ENCODE measurements around the gene PEAK1.

The PEAK1 gene

DNA sequence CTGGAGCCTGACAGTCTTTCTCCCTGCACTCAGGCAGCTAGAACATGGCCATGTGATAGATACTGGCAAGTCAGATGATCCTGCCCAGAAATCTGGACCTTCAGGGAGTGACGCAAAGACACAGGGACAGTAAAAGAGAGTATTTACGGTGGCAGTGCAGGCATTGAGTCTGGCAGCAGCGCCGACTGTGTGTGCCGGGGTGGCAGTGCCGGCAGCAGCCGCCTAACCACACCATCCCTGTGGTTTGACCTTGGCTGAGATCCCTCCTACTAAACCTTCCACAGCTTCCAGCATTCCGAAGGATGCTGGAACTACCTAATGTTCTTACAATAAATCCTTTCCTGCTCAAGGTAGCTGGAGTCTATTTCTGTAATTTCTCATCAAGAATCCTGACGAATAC, 344.4 kb downstream of the PEAK1 start:
- peaks cover 11% of the 10 kb centered on the region for H3K27me3 Mint-ChIP-seq (ENCODE audit: low read depth, poor library complexity)
- H3K4me1 Mint-ChIP-seq: peaks cover 21% of the 10 kb centered on the region
- H3K36me3 Mint-ChIP-seq (ENCODE audit: low read depth): peaks cover 4% of the 10 kb centered on the region
- no peak overlapping the region for H3K4me3 Mint-ChIP-seq
- no peak overlapping the region for H3K27ac Mint-ChIP-seq
- TF ChIP-seq, protein P1, sequence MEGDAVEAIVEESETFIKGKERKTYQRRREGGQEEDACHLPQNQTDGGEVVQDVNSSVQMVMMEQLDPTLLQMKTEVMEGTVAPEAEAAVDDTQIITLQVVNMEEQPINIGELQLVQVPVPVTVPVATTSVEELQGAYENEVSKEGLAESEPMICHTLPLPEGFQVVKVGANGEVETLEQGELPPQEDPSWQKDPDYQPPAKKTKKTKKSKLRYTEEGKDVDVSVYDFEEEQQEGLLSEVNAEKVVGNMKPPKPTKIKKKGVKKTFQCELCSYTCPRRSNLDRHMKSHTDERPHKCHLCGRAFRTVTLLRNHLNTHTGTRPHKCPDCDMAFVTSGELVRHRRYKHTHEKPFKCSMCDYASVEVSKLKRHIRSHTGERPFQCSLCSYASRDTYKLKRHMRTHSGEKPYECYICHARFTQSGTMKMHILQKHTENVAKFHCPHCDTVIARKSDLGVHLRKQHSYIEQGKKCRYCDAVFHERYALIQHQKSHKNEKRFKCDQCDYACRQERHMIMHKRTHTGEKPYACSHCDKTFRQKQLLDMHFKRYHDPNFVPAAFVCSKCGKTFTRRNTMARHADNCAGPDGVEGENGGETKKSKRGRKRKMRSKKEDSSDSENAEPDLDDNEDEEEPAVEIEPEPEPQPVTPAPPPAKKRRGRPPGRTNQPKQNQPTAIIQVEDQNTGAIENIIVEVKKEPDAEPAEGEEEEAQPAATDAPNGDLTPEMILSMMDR (IDR thresholded peaks at IDR 0.05): no peak
- DNase-seq: no peak
- peaks cover 3% of the 10 kb centered on the region for H3K9me3 Mint-ChIP-seq

DNA sequence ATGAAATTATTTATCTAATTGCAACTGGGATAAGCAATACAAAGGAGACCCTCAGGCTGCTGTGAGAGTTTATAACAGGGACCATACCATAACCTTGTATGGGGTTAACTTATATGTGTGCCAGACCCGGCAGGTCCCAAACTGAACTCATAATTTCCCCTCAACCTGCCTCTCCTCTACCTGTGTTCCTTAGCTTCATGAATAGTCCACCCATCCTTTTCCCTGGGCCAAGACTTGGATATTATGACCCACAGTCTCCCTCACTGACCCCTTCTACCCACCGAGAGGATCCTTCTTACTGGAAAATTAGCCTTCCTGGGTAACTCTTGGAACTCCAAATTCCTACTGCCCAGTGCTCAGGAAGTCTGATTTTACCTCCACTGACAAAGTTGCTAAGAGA, 345.6 kb downstream of the PEAK1 start:
- H3K36me3 Mint-ChIP-seq (ENCODE audit: low read depth): peaks cover 4% of the 10 kb centered on the region
- H3K27me3 Mint-ChIP-seq (ENCODE audit: low read depth, poor library complexity): peaks cover 11% of the 10 kb centered on the region
- H3K27ac Mint-ChIP-seq: peak overlapping the region; percentile 43
- no peak overlapping the region for H3K4me3 Mint-ChIP-seq
- H3K9me3 Mint-ChIP-seq: peaks cover 3% of the 10 kb centered on the region
- DNase-seq: no peak
- H3K4me1 Mint-ChIP-seq: peaks cover 29% of the 10 kb centered on the region
- TF ChIP-seq, protein P1 (IDR thresholded peaks at IDR 0.05): no peak

DNA sequence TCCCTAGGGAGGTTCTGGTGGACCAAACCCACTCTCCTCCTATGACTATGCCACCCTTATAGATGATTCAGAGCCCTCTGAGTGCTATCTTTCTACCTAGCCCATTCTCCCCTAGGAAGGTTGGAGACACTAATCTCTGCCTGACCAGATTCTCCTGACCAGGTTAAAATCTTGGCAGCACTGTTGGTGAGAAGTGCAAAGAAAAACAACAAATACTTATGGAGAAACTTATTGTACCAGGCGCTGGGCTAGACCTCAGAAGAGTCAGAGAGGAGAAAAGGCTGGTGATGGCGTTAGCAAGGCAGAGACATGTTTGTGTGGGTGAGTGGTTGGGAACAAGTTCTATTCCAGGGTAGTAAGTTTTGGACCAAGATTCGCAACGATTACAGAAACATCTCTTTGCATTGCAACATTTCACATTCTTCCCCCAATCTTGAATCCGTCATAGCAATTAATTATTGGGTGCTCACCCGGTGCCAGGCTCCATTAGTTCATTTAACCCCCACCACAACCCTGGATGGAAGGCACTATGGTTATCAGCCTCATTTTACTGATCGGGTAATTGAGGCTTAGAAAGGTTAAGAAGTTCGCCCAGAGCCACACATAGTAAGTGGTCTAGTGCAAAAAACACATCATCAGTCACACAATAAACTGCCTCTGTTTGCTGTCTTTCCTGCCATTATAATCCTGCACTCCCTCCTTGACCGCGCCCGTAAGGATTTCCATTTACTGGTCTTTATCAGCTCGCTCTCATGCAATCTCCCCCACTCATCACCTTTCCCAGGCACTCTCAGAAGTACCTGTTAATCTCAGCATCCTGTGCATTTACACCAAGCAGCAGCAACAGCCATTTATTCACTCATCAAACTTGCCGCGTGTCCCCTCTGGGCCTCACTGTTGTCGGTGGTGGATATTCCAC, 348.3 kb downstream of the PEAK1 start:
- Mint-ChIP-seq H3K4me3 (peak overlapping the region; percentile 70), H3K27me3 (ENCODE audit: low read depth, poor library complexity) (peaks cover 10% of the 10 kb centered on the region), H3K27ac (no peak overlapping the region), H3K36me3 (ENCODE audit: low read depth) (peaks cover 19% of the 10 kb centered on the region), H3K9me3 (peaks cover 3% of the 10 kb centered on the region), H3K4me1 (peaks cover 56% of the 10 kb centered on the region)
- TF ChIP-seq, protein P1 (IDR thresholded peaks at IDR 0.05): no peak
- no peak for DNase-seq

DNA sequence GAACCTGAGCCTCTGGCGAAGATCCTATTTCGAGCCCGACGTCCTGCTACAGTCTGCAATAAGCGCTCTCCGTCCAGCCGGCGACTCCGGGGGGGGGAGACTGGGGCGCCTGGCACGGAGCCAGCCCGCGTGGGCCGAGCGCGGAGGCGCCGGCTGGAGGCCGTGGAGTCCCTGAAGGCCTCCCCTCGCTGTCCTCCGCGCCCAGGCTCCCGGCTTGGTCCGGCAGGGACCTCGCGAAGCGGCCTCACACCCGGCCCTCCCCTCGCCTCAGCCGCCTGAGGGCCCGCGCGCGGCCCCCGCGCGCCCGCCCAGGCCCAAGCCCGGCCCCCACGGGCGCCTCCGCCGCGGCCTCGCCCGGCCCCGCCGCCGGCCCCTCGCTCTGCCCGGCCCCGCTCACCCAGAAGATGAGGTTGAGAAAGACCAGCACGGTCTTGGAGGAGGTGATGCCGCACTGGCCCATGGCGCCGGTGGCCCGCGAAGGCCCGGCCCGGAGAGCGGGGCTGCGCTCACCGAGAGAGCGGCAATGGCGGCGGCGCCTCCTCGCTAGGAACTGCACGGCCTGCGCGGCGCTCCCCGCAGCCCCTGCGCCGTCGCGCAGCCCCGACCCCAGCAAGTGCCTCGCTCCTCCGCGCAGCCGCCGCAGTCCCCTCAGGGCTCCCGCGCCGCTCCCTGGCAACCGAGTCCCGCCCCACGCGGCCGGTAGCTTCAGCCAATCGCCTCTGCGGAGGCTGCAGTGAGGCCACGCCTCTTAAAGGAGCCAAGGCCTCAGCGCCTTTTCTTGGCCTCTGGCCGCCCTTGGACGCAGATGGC, 349.2 kb downstream of the PEAK1 start, which contains the start of gene TSPAN3:
TSPAN3 (minus strand) TSS at position 615 of the 810 bp plus-strand sequence; CDS start at position 460, 155 bp downstream.
- peaks cover 3% of the 10 kb centered on the region for H3K9me3 Mint-ChIP-seq
- H3K36me3 Mint-ChIP-seq (ENCODE audit: low read depth): peaks cover 22% of the 10 kb centered on the region
- H3K27ac Mint-ChIP-seq: no peak within 1 kb of the TSS
- H3K4me1 Mint-ChIP-seq: peaks cover 59% of the 10 kb centered on the region
- peak; percentile 96 for DNase-seq
- TF ChIP-seq, protein P1 (IDR thresholded peaks at IDR 0.05): no peak
- H3K27me3 Mint-ChIP-seq (ENCODE audit: low read depth, poor library complexity): peaks cover 7% of the 10 kb centered on the region
- peak within 1 kb of the TSS; percentile 93 for H3K4me3 Mint-ChIP-seq

DNA sequence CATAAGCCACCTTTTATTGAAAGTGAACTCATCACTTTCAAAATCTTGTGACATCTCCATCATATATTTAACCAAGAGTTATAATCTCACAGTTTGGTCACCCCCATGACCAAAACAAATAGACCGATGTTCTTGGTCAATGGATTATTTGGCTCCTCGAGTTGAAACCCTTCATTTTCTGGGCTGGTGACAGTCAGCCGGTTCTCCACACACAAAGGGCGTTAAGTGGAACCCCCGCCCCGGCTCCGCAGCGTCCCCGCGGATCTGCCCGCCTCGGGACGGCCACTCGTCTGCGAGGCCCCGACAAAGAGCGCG, 349.8 kb downstream of the PEAK1 start:
- Mint-ChIP-seq H3K4me1 (peaks cover 60% of the 10 kb centered on the region), H3K27me3 (ENCODE audit: low read depth, poor library complexity) (peaks cover 7% of the 10 kb centered on the region), H3K9me3 (peaks cover 3% of the 10 kb centered on the region), H3K27ac (no peak overlapping the region), H3K36me3 (ENCODE audit: low read depth) (peaks cover 22% of the 10 kb centered on the region), H3K4me3 (peak overlapping the region; percentile 93)
- no peak for DNase-seq
- TF ChIP-seq, protein P1 (IDR thresholded peaks at IDR 0.05): no peak
